OCI-LY1 (cell line): ENCODE data around the gene TOR3A.

Experiments used
- CTCF ChIP-seq: fragments of 200-600 bp; sonication (generic), shearing (Covaris generic); IDR thresholded peaks from 2 replicates; pipeline ENCODE4 v1.5.1; 2017; ENCODE audit warnings: mild to moderate bottlenecking, antibody characterized with exemption, low read length, moderate library complexity, mixed read lengths
- EZH2 ChIP-seq: fragments of 200-600 bp; sonication (generic), shearing (Covaris generic); IDR thresholded peaks from 2 replicates; pipeline ENCODE4 v1.8.0; 2017; ENCODE audit warnings: borderline replicate concordance, mixed run types, mild to moderate bottlenecking, antibody characterized with exemption, low read length, moderate library complexity, mixed read lengths

- no peak for TF ChIP-seq CTCF
- TF ChIP-seq EZH2, result no peak
These were observed 47.1 kb upstream of the TOR3A start for GRCh38 chr1:179034720-179035119.
